Right ventricle myocardium inferior (tissue), 1 donor: Measurements from ENCODE around the gene CROCC. TPM values are rescaled to one million over a fixed set of nuclear protein-coding genes. Genes with fewer than 3 reads are reported as not detected.

Source experiments
- ATAC-seq: fragments of 200-7000 bp; cut with Tn5 transposase; one replicate; pipeline ENCODE4 v1.9.1; 2020; ENCODE audit warnings: mild to moderate bottlenecking, moderate library complexity
- DNase-seq: peaks from one replicate; pipeline ENCODE4 v3.0.0; 2021; ENCODE audit errors: missing footprints
- intact Hi-C: fragments of 100-400 bp; cut with DNase I; formaldehyde crosslinking; loops from one replicate; pipeline ENCODE4 v1.11.0; 2022
- total RNA-seq: library from RNA; stranded (reverse); fragmentation: NEBNext Ultra II Directional; extraction: Animal tissue kit (Norgen Biotek cat#: 25700); gene quantifications from one replicate; pipeline ENCODE4 v1.2.1, GENCODE V29; 2021
- donor health status: DM: no; HTN: yes; CAD: no; lungs with severe emphysema.

CROCC gene
- total RNA-seq, 1 donor from 2014 or later: 6.5 TPM

GRCh38 chr1:16972189-16972895 is 50.6 kb downstream of the CROCC start:
- ATAC-seq: no peak
- no peak for DNase-seq
- intact Hi-C loops: no loop called here

GRCh38 chr1:16973215-16973614 is 51.5 kb downstream of the CROCC start:
- no peak for DNase-seq
- intact Hi-C loops: no loop called here
- no peak for ATAC-seq

GRCh38 chr1:16975211-16975610 is 53.5 kb downstream of the CROCC start:
- no peak for DNase-seq
- intact Hi-C loops: no loop called here
- no peak for ATAC-seq

GRCh38 chr1:16975838-16976237 is 54.1 kb downstream of the CROCC start:
- no peak for ATAC-seq
- intact Hi-C loops: no loop called here
- DNase-seq: no peak

GRCh38 chr1:16976966-16977365 is 55.2 kb downstream of the CROCC start:
- ATAC-seq: no peak
- intact Hi-C loops: no loop called here

GRCh38 chr1:16977377-16977776 is 55.6 kb downstream of the CROCC start:
- DNase-seq: no peak
- intact Hi-C loops: no loop called here
- ATAC-seq: no peak

More at GRCh38 chr1:16976966-16977365, 55.2 kb downstream of the CROCC start:
- DNase-seq: no peak

GRCh38 chr1:16978139-16978538 is 56.4 kb downstream of the CROCC start:
- intact Hi-C loops: no loop called here
- DNase-seq: no peak
- ATAC-seq: no peak

- intact Hi-C loops: no loop called here
- DNase-seq: no peak
- peak; percentile 66 for ATAC-seq
Measured at GRCh38 chr1:16978567-16979474, 57.1 kb downstream of the CROCC start.

- intact Hi-C loops: no loop called here
- ATAC-seq (no peak), DNase-seq (no peak)
Measured at GRCh38 chr1:16979475-16980327, 58.0 kb downstream of the CROCC start.

GRCh38 chr1:16980473-16981268 is 58.9 kb downstream of the CROCC start, which contains the start of gene MFAP2:
MFAP2 (minus strand) TSS chr1:16980620; CDS start chr1:16978273, 2,347 bp downstream.
- no peak for ATAC-seq

GRCh38 chr1:16981269-16981849 is 59.6 kb downstream of the CROCC start:
- DNase-seq (no peak), ATAC-seq (no peak)
- intact Hi-C loops: no loop called here

More at GRCh38 chr1:16980473-16981268, 58.9 kb downstream of the CROCC start, which contains the start of gene MFAP2:
- intact Hi-C loops: no loop called here
- no peak for DNase-seq

- intact Hi-C loops: no loop called here
- no peak for ATAC-seq
Measured at GRCh38 chr1:16982902-16983301, 61.2 kb downstream of the CROCC start.

GRCh38 chr1:16983649-16984048 is 61.9 kb downstream of the CROCC start:
- DNase-seq (no peak), ATAC-seq (no peak)
- intact Hi-C loops: no loop called here

More at GRCh38 chr1:16982902-16983301, 61.2 kb downstream of the CROCC start:
- DNase-seq: no peak

- peak; percentile 73 for ATAC-seq
- peak; percentile 88 for DNase-seq
- intact Hi-C loops: no loop called here
Measured at GRCh38 chr1:16984717-16985116, 63.0 kb downstream of the CROCC start.

GRCh38 chr1:16986113-16986512 is 64.4 kb downstream of the CROCC start:
- intact Hi-C loops: no loop called here
- DNase-seq: no peak
- ATAC-seq: no peak

GRCh38 chr1:16986560-16986959 is 64.8 kb downstream of the CROCC start:
- intact Hi-C loops: no loop called here
- ATAC-seq (no peak), DNase-seq (no peak)

GRCh38 chr1:16986962-16987361 is 65.2 kb downstream of the CROCC start:
- ATAC-seq: no peak

GRCh38 chr1:16988210-16988609 is 66.5 kb downstream of the CROCC start:
- no peak for ATAC-seq
- intact Hi-C loops: no loop called here
- no peak for DNase-seq

More at GRCh38 chr1:16986962-16987361, 65.2 kb downstream of the CROCC start:
- intact Hi-C loops: no loop called here
- DNase-seq: no peak
